Measurements from ENCODE around the gene WNK2.

The WNK2 gene

DNA sequence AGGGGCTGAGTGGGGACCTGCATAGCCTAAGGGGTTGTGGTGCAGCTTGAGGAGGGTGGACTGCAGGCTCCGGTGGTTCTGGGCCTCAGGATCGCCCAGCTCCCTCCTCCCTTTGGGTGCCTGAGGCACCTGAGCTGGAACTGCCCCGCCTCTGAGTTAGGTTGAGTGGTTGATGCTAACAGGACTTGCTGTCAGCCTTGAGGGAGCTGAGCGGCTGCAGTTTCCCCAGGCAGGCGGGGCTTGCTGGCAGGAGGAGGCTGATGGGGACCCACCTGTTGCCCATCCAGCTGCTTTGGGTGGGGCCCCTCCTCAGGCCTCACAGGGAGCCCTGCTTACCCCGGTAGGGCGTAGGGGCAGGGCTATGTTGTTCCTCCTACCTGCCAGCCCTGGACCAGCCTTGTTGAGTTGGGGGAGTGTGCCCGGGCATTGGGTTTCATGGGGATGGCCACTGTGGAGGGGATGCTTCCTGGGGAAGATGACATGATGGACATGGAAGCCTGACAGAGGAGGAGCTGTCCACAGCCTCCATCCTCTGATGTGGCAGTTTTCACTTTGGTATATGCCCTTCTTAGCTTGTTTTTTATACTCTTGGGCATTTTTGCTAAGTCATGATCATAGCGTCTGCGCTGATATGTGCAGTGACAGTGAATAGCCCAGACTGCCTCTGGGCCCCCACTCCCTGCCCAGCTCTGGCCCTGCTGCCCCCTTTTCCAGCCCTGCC, 14.3 kb downstream of the WNK2 start:
- Histone ChIP-seq H3K36me3 (0 out of 2 replicates have a peak, but pooled peaks cover 2% of the 10 kb centered on the region), H3K27ac (peak overlapping the region; percentile 48), H3K27me3 (no peaks in the 10 kb centered on the region), H3K4me3 (no peak overlapping the region), H4K20me1 (peaks cover 56% of the 10 kb centered on the region), H3K4me2 (peak overlapping the region; percentile 74), H3K9ac (0 out of 2 replicates have a peak overlapping the region, but pooled peaks have one; percentile 2), H3K9me3 (peaks cover 8% of the 10 kb centered on the region; the same call in 1 of the 2 replicates), H3K4me1 (peaks cover 47% of the 10 kb centered on the region)
- no peak for TF ChIP-seq Cebpa-rat (IDR thresholded peaks at IDR 0.05)

DNA sequence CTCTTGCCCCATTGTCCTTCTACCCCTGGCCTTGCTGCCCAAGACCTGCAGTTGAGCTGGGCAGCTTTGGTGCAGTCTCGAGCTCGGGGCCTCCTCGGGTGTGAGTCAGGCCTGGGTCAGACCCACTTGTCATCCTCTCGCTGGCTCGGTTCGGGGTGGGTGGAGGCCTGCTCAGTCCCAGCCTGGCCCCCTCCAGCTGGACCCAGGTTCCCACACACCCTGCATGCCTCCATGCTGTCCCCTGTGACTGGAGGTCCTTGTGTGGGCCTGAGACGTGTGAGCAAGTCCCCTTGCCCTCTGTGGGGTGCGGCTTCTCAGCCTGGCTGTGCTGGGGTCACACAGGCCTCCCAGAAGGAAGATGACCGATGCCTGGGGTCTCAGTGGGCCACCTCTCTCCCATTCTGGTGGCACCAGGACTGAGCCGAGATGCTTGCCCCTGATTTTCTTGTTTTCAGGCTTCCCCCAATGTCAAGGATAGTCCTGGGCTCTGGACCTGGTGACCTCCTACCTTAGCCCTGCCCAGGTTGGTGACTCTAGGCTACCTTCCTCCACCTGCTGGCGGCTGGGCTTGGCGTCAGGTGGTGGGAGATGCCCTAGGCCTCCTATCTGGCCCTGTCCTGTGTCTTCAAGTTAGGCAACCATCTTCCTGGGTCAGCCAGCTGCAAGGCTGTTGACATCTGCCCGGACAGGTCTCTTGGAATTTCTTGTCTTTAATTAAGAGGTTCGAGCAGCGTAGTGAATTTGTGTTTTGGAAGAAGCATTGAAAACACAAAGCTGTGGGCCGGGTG, 15.1 kb downstream of the WNK2 start:
- Histone ChIP-seq H3K4me3 (no peak overlapping the region), H3K9me3 (peaks cover 8% of the 10 kb centered on the region; the same call in 1 of the 2 replicates), H3K4me1 (peaks cover 54% of the 10 kb centered on the region), H3K4me2 (peak overlapping the region; percentile 74; the same call in 1 of the 2 replicates), H3K27ac (peak overlapping the region; percentile 48), H3K36me3 (no peaks in the 10 kb centered on the region), H4K20me1 (peaks cover 55% of the 10 kb centered on the region), H3K9ac (no peak overlapping the region), H3K27me3 (no peaks in the 10 kb centered on the region)
- no peak for TF ChIP-seq Cebpa-rat (IDR thresholded peaks at IDR 0.05)

DNA sequence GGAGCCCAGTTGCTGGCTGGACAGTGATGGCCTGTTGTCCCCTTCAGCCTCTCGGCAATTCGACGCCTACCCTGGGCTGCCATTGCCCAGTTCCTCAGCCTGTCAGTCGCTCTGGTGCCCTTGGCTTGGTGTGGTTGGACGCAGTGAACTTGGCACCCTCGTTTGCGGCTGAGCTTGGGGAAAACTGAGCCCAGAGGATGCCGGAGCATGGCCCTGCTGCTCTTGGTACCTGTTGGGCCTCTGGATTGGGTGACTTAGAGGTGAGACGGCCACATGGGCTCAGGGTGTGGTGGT, 16.5 kb downstream of the WNK2 start:
- no peak for TF ChIP-seq Cebpa-rat (IDR thresholded peaks at IDR 0.05)
- Histone ChIP-seq H3K36me3 (no peaks in the 10 kb centered on the region), H3K4me1 (peaks cover 68% of the 10 kb centered on the region), H3K9me3 (peaks cover 8% of the 10 kb centered on the region; the same call in 1 of the 2 replicates), H3K27ac (no peak overlapping the region; the same call in 1 of the 2 replicates), H3K27me3 (no peaks in the 10 kb centered on the region), H3K9ac (no peak overlapping the region), H4K20me1 (peaks cover 69% of the 10 kb centered on the region), H3K4me3 (no peak overlapping the region), H3K4me2 (no peak overlapping the region)

DNA sequence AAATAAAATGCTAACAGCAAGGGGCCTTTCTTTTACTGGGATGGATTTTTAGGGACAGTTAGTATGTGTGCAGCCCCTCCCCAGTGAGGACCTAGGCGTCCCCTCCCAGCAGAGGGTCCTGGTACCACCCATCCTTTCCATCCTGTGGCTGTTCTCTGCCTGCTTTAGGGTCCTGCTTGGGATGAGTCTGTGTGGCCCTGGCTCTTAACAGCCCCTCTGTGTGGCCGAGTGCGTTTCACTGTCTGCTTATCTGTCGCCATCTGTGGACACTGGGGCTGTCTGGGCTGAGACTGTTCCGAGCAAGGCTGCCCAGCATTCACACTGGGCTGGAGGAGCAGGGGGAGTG, 17.0 kb downstream of the WNK2 start:
- no peak for TF ChIP-seq Cebpa-rat (IDR thresholded peaks at IDR 0.05)
- Histone ChIP-seq H3K36me3 (no peaks in the 10 kb centered on the region), H3K4me1 (peaks cover 74% of the 10 kb centered on the region), H3K9ac (0 out of 2 replicates have a peak overlapping the region, but pooled peaks have one; percentile 19), H3K4me2 (no peak overlapping the region), H3K4me3 (no peak overlapping the region), H3K27me3 (no peaks in the 10 kb centered on the region), H3K27ac (peak overlapping the region; percentile 46; the same call in 1 of the 2 replicates), H4K20me1 (peaks cover 73% of the 10 kb centered on the region), H3K9me3 (peaks cover 8% of the 10 kb centered on the region; the same call in 1 of the 2 replicates)

DNA sequence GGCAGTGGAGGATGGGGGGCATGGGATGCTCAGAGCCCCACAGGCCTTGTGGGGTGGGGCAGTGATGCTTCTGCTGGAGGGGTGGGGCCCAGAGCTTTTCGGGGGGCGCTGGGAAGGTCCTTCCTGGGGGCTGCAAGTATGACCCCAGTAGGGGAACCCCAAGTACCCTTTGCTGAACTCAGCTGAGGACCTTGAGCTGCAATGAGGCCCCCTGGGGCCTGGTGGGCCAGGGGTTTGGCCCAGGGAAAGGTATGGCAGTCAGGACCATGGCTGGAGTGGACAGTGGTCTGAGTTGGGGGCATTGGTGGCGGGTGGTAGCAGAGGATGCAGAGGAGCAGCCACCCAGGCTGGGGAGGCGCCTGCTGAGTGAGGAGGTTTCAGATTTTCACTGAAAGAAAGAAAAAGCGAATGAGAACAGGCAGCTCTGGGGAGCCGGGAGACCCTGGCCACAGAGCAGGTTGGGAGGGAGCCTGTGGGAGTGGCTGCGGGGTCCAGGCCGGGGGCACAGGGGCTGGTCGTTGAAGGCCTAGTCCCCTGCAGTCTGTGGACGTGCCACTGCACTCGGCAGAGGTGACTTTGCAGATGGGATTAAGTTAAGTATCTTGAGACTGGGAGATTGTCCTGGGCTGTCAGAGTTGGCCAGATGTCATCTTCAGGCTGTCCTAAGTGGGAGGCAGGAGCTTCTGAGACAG, 19.2 kb downstream of the WNK2 start:
- H3K4me2 ChIP-seq: peak overlapping the region; percentile 96

DNA sequence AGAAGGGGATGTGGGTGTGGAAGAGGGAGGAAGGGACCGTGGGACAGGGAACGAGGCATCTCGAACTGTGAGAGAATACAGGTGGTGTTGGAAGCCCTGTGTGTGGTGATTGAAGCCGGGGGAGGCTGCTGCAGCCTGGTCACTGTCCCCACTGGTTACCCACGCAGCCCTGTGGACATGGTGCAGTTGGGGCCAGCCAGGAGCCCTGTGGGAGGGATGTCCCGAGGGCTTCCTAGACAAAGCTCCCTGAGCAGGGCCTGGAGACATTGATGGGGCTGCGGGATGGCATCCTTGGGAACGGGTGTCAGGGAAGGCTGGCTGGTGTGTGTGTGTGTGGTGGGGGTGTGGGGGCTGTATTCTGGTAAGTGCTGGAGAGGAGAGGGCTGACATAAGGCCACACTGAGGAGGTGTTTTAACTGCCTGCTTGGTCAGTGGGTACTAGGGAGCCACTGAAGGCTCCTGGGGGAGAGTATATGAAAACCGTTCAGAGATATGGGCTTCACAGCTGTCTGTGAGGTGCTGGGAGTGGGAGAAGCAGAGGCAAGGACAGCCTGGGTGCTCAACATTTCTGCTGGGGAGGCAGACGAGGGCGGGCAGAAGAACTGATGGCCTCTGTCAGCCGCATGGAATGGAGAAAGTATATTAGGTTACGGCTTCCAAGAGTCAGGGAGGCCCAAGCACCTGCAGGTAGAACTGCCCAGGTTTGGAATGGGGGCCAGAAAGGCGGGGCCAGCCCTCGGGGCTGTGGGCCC, 20.0 kb downstream of the WNK2 start:
- Histone ChIP-seq H3K4me1 (peaks cover 79% of the 10 kb centered on the region), H3K9ac (no peak overlapping the region), H3K4me2 (peak overlapping the region; percentile 96), H3K36me3 (no peaks in the 10 kb centered on the region), H3K4me3 (no peak overlapping the region), H4K20me1 (peaks cover 45% of the 10 kb centered on the region), H3K9me3 (no peaks in the 10 kb centered on the region), H3K27me3 (no peaks in the 10 kb centered on the region), H3K27ac (peak overlapping the region; percentile 68; the same call in 1 of the 2 replicates)
- TF ChIP-seq Cebpa-rat (IDR thresholded peaks at IDR 0.05): no peak

More for the DNA sequence above, 19.2 kb downstream of the WNK2 start:
- 0 out of 2 replicates have a peak overlapping the region, but pooled peaks have one; percentile 40 for H3K9ac ChIP-seq
- peaks cover 52% of the 10 kb centered on the region for H4K20me1 ChIP-seq
- H3K27ac ChIP-seq: peak overlapping the region; percentile 68; the same call in 1 of the 2 replicates
- no peaks in the 10 kb centered on the region for H3K9me3 ChIP-seq
- H3K4me3 ChIP-seq: no peak overlapping the region
- no peak for TF ChIP-seq Cebpa-rat (IDR thresholded peaks at IDR 0.05)
- no peaks in the 10 kb centered on the region for H3K27me3 ChIP-seq
- H3K36me3 ChIP-seq: no peaks in the 10 kb centered on the region
- H3K4me1 ChIP-seq: peaks cover 79% of the 10 kb centered on the region

DNA sequence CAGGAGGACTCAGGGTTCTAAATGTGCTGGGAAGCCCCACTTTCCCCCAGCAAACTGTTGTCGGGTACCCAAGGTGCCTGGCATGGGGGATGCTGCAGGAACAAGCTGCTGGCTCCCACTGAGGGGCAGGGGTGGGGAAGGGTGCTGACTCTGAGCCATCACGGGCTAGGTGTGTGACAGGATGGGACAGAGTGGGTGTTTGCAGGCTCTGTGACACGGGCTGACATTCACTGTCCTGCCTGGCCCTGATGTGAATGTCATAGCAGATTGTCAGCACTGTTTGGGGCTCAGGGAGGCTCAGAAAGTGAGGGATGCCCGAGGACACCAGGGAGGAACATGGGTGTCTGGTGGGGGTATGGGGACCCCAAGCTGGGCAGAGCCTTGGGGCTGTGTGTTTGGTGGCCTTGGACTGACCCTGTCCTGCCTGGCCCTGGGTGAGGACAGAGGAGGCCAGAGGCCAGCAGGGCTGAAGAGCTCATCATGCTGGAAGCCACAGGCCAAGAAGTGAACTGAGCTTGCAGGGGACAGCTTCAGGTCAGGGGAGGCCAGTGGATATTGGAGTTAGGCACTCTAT, 20.6 kb downstream of the WNK2 start:
- TF ChIP-seq Cebpa-rat (IDR thresholded peaks at IDR 0.05): no peak
- Histone ChIP-seq H3K4me2 (peak overlapping the region; percentile 96), H3K9ac (peak overlapping the region; percentile 48; the same call in 1 of the 2 replicates)

DNA sequence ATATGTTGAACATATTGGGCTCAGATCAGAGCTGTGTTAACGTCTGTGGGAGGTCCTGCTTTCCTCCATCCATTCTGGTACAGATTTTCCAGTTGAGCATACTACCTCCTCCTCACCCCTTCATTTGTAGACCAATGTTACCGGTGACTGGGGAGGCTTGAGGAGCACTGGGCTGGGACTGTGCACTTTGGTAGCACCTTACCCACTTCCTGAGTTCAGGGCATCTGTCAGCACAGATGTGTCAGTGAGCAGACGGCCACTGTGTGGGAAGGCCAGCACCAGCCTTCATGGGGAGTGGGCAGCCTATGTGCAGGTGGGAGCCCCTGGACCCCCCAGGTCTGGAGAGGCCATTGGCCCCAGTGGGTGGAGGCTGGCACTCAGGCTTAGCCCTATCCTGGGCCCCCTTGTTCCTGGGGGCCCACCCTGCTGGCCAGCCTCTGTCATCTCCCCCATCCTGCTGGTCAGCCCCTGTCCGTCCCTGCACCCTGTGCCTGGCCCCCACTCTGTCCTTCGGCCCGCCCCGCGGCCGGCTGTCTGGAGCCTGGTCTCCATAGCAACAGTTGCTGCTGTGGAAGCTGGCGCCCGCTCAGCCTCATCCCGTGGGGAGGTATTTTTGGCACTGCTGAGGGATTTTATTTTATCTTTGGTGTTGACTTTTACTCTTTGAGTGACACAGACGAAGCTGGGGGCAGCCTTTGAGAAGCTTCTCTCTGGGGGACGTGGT, 21.3 kb downstream of the WNK2 start:
- Histone ChIP-seq H4K20me1 (peaks cover 37% of the 10 kb centered on the region), H3K9me3 (no peaks in the 10 kb centered on the region), H3K27me3 (no peaks in the 10 kb centered on the region), H3K4me2 (peak overlapping the region; percentile 96), H3K4me3 (peak overlapping the region; percentile 44), H3K9ac (peak overlapping the region; percentile 48), H3K27ac (peak overlapping the region; percentile 68), H3K4me1 (peaks cover 92% of the 10 kb centered on the region), H3K36me3 (no peaks in the 10 kb centered on the region)
- TF ChIP-seq Cebpa-rat (IDR thresholded peaks at IDR 0.05): no peak

More for the DNA sequence above, 20.6 kb downstream of the WNK2 start:
- H3K36me3 ChIP-seq: no peaks in the 10 kb centered on the region
- H4K20me1 ChIP-seq: peaks cover 41% of the 10 kb centered on the region
- H3K27me3 ChIP-seq: no peaks in the 10 kb centered on the region
- no peaks in the 10 kb centered on the region for H3K9me3 ChIP-seq
- no peak overlapping the region; the same call in 1 of the 2 replicates for H3K4me3 ChIP-seq
- H3K27ac ChIP-seq: peak overlapping the region; percentile 68
- H3K4me1 ChIP-seq: peaks cover 85% of the 10 kb centered on the region
